AG04450 (cell line): Measurements from ENCODE around the gene MAMSTR. TPM values are rescaled to one million over a fixed set of nuclear protein-coding genes. Genes with fewer than 3 reads are reported as not detected.
"Not testable (repeated sequence)": the region's sequence is repeated elsewhere in the genome, so short reads cannot be mapped to it uniquely, and the experiment has no call there.

ENCODE experiments used
- CTCF ChIA-PET: fragments of 300-600, 350-600 bp; formaldehyde crosslinking; extraction: SDS; loops from one replicate; lab custom pipeline; 2022; ENCODE audit warnings: antibody characterized with exemption, inconsistent platforms; lab: Charles Lee
- POLR2A ChIA-PET: fragments of 350-600 bp; formaldehyde crosslinking; extraction: SDS; loops from one replicate; lab custom pipeline; 2021; ENCODE audit warnings: antibody characterized with exemption, inconsistent platforms; lab: Yijun Ruan, JAX
- DNase-seq: peaks from one replicate; pipeline ENCODE4 v3.0.0-alpha.2; 2011; ENCODE audit warnings: low read depth, low spot score
- H3K27ac ChIP-seq: one replicate; pipeline ENCODE4 v1.5.1; 2012; ENCODE audit warnings: low read depth, low read length, control low read depth
- H3K27me3 ChIP-seq: one replicate; pipeline ENCODE4 v1.6.0; 2012; ENCODE audit warnings: low read length; ENCODE audit not compliant: control insufficient read depth, insufficient read depth
- H3K4me3 ChIP-seq: 2 replicates; pipeline ENCODE4 v1.5.1; 2011; ENCODE audit warnings: mild to moderate bottlenecking, low read depth, low read length, control low read depth
- H3K9me3 ChIP-seq: 2 replicates; pipeline ENCODE4 v1.5.1; 2012; ENCODE audit warnings: low read length; ENCODE audit not compliant: control insufficient read depth, insufficient read depth
- CTCF ChIP-seq: IDR thresholded peaks from 2 replicates; pipeline ENCODE4 v1.5.1; 2011; ENCODE audit warnings: low read depth, low read length, control low read depth, inconsistent platforms
- polyA plus RNA-seq: library from polyadenylated mRNA; depleted of rRNA; stranded (reverse); fragments of >200 nt; gene quantifications from 2 replicates; pipeline ENCODE4 v1.2.3, GENCODE V29; 2011

MAMSTR gene
- polyA plus RNA-seq, 1 experiment = 0.58 TPM

GRCh38 chr19:48696353-48697010 is 23.0 kb downstream of the MAMSTR start:
- CTCF ChIA-PET = interaction anchor here (0.7 to 1.2 kb wide), 2 partner anchors 21 to 99 kb away, joined by 3 to 5 read pairs; no protein-coding TSS in a partner anchor
- no peak for TF ChIP-seq CTCF

DNA sequence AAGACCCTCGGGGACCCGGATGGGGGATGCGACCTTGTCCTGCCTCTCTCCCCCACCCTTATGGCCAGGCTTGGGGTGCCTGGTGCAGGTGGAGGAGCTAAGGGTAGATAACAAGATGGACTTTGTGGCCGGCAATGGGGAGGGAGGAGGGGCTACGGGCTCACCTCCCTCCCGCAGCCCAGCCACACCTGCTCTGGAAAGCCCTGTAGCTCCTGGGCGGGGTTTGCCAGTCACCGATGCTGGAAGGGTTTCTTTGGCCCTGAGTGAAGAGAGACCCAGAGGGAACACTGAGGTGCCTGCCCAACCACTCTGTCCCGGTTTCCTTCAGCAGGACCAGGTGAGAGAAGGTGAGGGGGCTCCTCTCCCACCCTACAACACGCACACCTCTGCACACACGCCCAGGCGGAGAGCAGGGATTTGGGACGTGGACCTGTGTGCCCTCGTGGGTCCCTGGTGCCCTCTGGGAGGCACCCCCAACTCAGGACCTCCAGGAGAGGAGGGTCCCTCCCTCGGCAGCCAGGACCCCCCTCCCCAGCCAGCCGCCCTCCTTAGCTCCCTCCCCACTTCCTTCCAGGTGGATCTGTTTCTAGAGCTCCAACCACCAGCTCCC is 23.7 kb downstream of the MAMSTR start, which contains the start of gene FUT2:
TSS of gene FUT2 (plus strand) at position 229 of the 610 bp plus-strand sequence. CDS start 6,986 bp downstream, outside the sequence.
- no peak for TF ChIP-seq CTCF
- CTCF ChIA-PET = interaction anchor here (1.2 kb wide), 1 partner anchor 21 kb away, joined by 5 read pairs; no protein-coding TSS in a partner anchor
- Histone ChIP-seq H3K4me3 (no peak within 1 kb of the TSS), H3K9me3 (no peaks in the 10 kb centered on the region; the same call in 1 of the 2 replicates), H3K27me3 (peaks cover 14% of the 10 kb centered on the region), H3K27ac (no peak within 1 kb of the TSS)
- DNase-seq = no peak
- POLR2A ChIA-PET = interaction anchor here (0.6 kb wide), 2 partner anchors 15 to 18 kb away, joined by 3 to 4 read pairs; no protein-coding TSS in a partner anchor

More at GRCh38 chr19:48696353-48697010, 23.0 kb downstream of the MAMSTR start:
- DNase-seq = no peak
- no peaks in the 10 kb centered on the region; the same call in 1 of the 2 replicates for H3K9me3 ChIP-seq
- no peak overlapping the region for H3K4me3 ChIP-seq
- H3K27me3 ChIP-seq = peaks cover 14% of the 10 kb centered on the region
- no peak overlapping the region for H3K27ac ChIP-seq
- POLR2A ChIA-PET = interaction anchor here (0.6 kb wide), 2 partner anchors 15 to 18 kb away, joined by 3 to 4 read pairs; no protein-coding TSS in a partner anchor

GRCh38 chr19:48693629-48694028 is 25.9 kb downstream of the MAMSTR start:
- POLR2A ChIA-PET = interaction anchor here (0.6 kb wide), 1 partner anchor 106 kb away, joined by 9 read pairs; no protein-coding TSS in a partner anchor
- H3K4me3 ChIP-seq = not testable (repeated sequence)

DNA sequence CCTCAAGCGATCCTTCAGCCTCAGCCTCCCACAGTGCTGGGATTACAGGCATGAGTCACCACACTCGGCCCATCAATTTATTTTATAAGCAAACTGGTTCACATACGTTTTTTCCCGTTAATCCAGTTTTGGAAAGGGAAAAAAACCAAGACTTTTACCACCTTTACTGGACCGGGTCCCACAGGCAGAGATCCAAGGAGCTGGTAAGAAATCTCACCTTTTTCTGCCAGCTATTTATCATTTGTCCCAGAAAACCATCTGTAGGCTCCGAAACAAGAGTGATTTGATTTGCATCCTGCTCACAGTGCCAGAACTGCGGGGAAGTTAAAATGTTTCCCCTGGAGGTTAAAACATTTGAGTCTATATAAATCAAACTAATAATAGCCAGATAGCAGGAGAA is 30.1 kb downstream of the MAMSTR start:
- no peak for DNase-seq
- Histone ChIP-seq H3K9me3 (no peaks in the 10 kb centered on the region), H3K27ac (no peak overlapping the region), H3K27me3 (no peaks in the 10 kb centered on the region), H3K4me3 (no peak overlapping the region)
- CTCF ChIA-PET = no interaction called here
- POLR2A ChIA-PET = no interaction called here
- no peak for TF ChIP-seq CTCF

More at GRCh38 chr19:48693629-48694028, 25.9 kb downstream of the MAMSTR start:
- CTCF ChIA-PET = interaction anchor here (1.9 kb wide), 1 partner anchor 19 kb away, joined by 4 read pairs; no protein-coding TSS in a partner anchor
- H3K27me3 ChIP-seq = peaks cover 14% of the 10 kb centered on the region
- not testable (repeated sequence) for DNase-seq, H3K9me3 ChIP-seq, H3K27ac ChIP-seq

GRCh38 chr19:48687776-48688175 is 31.7 kb downstream of the MAMSTR start:
- ChIA-PET POLR2A (no interaction called here), CTCF (interaction anchor here (1.1 kb wide), 1 partner anchor 13 kb away, joined by 4 read pairs; no protein-coding TSS in a partner anchor)
- DNase-seq = no peak
- H3K27ac ChIP-seq = no peak overlapping the region
- no peaks in the 10 kb centered on the region for H3K9me3 ChIP-seq
- H3K27me3 ChIP-seq = no peaks in the 10 kb centered on the region
- no peak for TF ChIP-seq CTCF
- H3K4me3 ChIP-seq = no peak overlapping the region

- H3K27me3 ChIP-seq, H3K4me3 ChIP-seq, CTCF ChIA-PET, DNase-seq, H3K27ac ChIP-seq, H3K9me3 ChIP-seq: not testable (repeated sequence)
- POLR2A ChIA-PET = interaction anchor here (0.6 to 0.7 kb wide), 2 partner anchors 11 to 41 kb away, joined by 5 read pairs; partner anchors contain the start of gene CA11
Measured at GRCh38 chr19:48686637-48687036, 32.9 kb downstream of the MAMSTR start.
